GM12891 (cell line): ENCODE results near the gene SRGAP1.

ENCODE experiments used
- POLR2A ChIP-seq: IDR thresholded peaks from 2 replicates; pipeline ENCODE4 v1.6.1; 2011; ENCODE audit warnings: low read depth, low read length, control low read depth
- POLR2AphosphoS5 ChIP-seq: IDR thresholded peaks from 2 replicates; pipeline ENCODE4 v1.6.1; 2011; ENCODE audit warnings: low read depth, low read length, control low read depth

DNA sequence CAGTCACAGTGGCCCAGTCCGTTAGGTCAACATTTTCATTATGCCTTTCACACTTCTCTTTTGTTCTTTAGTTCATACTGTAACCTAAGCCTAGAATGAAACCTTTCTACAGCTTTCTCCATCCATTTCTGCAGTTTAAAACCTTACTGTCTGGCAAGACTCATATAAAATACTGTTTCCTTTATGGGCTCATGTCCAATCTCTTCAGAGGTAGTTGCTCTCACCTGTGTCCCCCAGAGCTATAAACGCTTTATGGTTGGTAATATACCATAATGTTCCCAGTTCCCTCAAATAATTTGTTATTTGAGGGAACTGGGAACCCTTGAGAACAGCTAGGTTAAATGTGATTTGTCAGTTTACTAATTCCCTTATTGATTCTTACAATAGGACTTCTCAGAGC lies 83.0 kb downstream of the SRGAP1 start:
- no peak for TF ChIP-seq POLR2A
- TF ChIP-seq POLR2AphosphoS5, result no peak
